ENCODE measurements around the gene ADRB1. TPM values are rescaled to one million over a fixed set of nuclear protein-coding genes. Genes with fewer than 3 reads are reported as not detected.

ADRB1 gene
- total RNA-seq, 2 experiments from 2014 or later: 0.08 to 0.11 TPM

DNA sequence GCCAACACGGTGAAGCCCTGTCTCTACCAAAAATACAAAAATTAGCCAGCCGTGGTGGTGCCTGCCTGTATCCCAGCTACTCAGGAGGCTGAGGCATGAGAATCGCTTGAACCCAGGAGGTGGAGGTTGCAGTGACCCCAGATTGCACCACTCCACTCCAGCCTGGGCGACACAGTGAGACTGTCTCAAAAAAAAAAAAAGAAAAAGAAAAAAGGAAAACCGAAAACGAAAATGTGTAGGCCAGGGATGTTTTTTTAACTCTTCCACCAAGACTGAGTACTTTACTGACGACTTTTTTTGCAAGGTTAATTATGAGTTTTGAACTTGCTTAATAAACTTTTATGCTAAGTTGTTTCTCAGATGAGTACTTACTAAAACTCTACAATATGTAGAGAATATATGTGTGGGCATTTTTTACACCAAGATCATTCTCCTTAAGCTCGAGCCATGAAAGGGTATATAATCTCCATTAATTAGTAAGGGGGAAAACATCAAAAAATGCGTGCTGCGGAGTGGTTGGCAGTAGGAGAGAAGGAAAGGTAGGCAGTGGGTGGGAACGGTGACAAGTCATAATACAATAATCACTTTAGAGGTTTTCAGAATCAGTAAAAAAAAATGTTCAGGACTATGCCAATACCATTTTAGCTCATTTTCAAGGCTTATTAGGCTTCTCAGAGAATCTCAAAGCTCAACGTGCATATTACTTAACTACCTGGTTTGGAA, 8.6 kb upstream of the ADRB1 start:
- H3K27ac Mint-ChIP-seq: no peak overlapping the region
- Histone ChIP-seq H3K27me3 (ENCODE audit: control insufficient read depth in 1 of 2, insufficient read depth in 2 of 2, low read length in 2 of 2) (peaks cover 2 to 3% of the 10 kb centered on the region in 2 experiments), H3K36me3 (ENCODE audit: insufficient read depth, low read length) (no peaks in the 10 kb centered on the region), H3K27ac (ENCODE audit: low read depth in 1 of 2, low read length in 2 of 2) (no peak overlapping the region), H3K4me3 (ENCODE audit: low read length) (no peak overlapping the region), H3K4me1 (ENCODE audit: insufficient read depth, low read length) (no peaks in the 10 kb centered on the region), H3K9me3 (ENCODE audit: control insufficient read depth in 1 of 2, insufficient read depth in 1 of 2, low read length in 2 of 2) (no peaks in the 10 kb centered on the region)
- intact Hi-C loops (cut with DNase I, micrococcal nuclease): no loop called here
- DNase-seq (no peak), ATAC-seq (ENCODE audit: poor library complexity) (no peak)
- CTCF ChIA-PET: no interaction called here
- peaks cover 37% of the 10 kb centered on the region for H3K27me3 Mint-ChIP-seq
- H3K9me3 Mint-ChIP-seq: no peaks in the 10 kb centered on the region
- TF ChIP-seq, protein P1, sequence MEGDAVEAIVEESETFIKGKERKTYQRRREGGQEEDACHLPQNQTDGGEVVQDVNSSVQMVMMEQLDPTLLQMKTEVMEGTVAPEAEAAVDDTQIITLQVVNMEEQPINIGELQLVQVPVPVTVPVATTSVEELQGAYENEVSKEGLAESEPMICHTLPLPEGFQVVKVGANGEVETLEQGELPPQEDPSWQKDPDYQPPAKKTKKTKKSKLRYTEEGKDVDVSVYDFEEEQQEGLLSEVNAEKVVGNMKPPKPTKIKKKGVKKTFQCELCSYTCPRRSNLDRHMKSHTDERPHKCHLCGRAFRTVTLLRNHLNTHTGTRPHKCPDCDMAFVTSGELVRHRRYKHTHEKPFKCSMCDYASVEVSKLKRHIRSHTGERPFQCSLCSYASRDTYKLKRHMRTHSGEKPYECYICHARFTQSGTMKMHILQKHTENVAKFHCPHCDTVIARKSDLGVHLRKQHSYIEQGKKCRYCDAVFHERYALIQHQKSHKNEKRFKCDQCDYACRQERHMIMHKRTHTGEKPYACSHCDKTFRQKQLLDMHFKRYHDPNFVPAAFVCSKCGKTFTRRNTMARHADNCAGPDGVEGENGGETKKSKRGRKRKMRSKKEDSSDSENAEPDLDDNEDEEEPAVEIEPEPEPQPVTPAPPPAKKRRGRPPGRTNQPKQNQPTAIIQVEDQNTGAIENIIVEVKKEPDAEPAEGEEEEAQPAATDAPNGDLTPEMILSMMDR (IDR thresholded peaks at IDR 0.05): no peak
- H3K4me3 Mint-ChIP-seq: no peak overlapping the region
- POLR2A ChIA-PET: no interaction called here
- no peaks in the 10 kb centered on the region for H3K36me3 Mint-ChIP-seq (ENCODE audit: low read depth)
- no peaks in the 10 kb centered on the region for H3K4me1 Mint-ChIP-seq (ENCODE audit: low read depth)

DNA sequence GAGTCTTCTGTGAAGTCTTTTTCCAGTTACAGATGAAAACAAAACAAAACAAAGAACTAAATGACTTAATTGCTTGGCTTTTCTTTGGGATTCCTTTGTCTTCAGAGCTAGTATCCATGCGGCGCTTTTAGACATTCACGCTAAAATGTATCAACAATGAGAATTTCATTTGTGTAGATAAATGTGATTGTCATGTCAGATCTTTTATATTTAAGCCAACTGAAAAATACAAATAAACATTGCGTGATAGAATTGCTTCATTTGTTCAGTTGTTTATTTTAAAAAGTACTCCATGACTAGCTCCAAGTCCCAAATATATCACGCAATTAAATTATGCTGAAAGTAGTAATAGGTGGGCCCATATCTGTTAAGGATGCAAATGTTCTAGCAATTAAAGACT, 7.9 kb upstream of the ADRB1 start:
- TF ChIP-seq, protein P1 (IDR thresholded peaks at IDR 0.05): no peak
- H3K4me3 ChIP-seq (ENCODE audit: low read length): no peak overlapping the region
- H3K4me1 Mint-ChIP-seq (ENCODE audit: low read depth): no peaks in the 10 kb centered on the region
- CTCF ChIA-PET: no interaction called here
- peaks cover 41% of the 10 kb centered on the region for H3K27me3 Mint-ChIP-seq
- DNase-seq (no peak), ATAC-seq (ENCODE audit: poor library complexity) (no peak)
- no peaks in the 10 kb centered on the region for H3K9me3 Mint-ChIP-seq
- no peaks in the 10 kb centered on the region for H3K4me1 ChIP-seq (ENCODE audit: insufficient read depth, low read length)
- H3K27me3 ChIP-seq (ENCODE audit: control insufficient read depth in 1 of 2, insufficient read depth in 2 of 2, low read length in 2 of 2): peaks cover 5 to 7% of the 10 kb centered on the region in 2 experiments
- POLR2A ChIA-PET: no interaction called here
- no peaks in the 10 kb centered on the region for H3K9me3 ChIP-seq (ENCODE audit: control insufficient read depth in 1 of 2, insufficient read depth in 1 of 2, low read length in 2 of 2)
- H3K27ac Mint-ChIP-seq: no peak overlapping the region
- intact Hi-C loops (cut with DNase I, micrococcal nuclease): no loop called here
- H3K36me3 Mint-ChIP-seq (ENCODE audit: low read depth): no peaks in the 10 kb centered on the region
- H3K4me3 Mint-ChIP-seq: no peak overlapping the region
- no peak overlapping the region for H3K27ac ChIP-seq (ENCODE audit: low read depth in 1 of 2, low read length in 2 of 2)
- H3K36me3 ChIP-seq (ENCODE audit: insufficient read depth, low read length): no peaks in the 10 kb centered on the region

DNA sequence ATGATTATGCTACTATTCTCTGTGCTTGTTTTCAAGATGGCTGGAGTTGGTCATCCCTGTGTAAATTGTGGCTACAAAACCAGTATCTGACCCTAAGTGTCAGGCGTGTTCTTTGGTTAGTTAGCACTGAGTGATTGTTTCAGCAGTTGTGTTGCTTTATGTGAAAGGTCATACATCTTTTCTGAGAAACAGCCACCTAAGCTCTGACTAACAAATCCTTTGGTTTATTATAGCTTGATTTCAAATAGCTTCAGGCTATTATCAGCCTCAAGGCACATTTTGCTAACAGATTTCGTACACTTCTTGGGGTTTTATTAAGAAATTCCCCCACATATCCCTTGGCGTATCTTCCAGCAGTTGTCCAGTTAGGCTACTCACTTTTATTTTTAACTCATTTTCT, 4.8 kb upstream of the ADRB1 start:
- H3K27me3 ChIP-seq (ENCODE audit: control insufficient read depth in 1 of 2, insufficient read depth in 2 of 2, low read length in 2 of 2): peaks cover 20 to 23% of the 10 kb centered on the region in 2 experiments
- H3K36me3 ChIP-seq (ENCODE audit: insufficient read depth, low read length): no peaks in the 10 kb centered on the region
- CTCF ChIA-PET: no interaction called here
- POLR2A ChIA-PET: no interaction called here
- DNase-seq: no peak
- Mint-ChIP-seq H3K4me3 (no peak overlapping the region), H3K27ac (no peak overlapping the region), H3K4me1 (ENCODE audit: low read depth) (peaks cover 7% of the 10 kb centered on the region), H3K27me3 (peaks cover 66% of the 10 kb centered on the region), H3K9me3 (no peaks in the 10 kb centered on the region), H3K36me3 (ENCODE audit: low read depth) (no peaks in the 10 kb centered on the region)
- H3K4me3 ChIP-seq (ENCODE audit: low read length): no peak overlapping the region
- ATAC-seq (ENCODE audit: poor library complexity): no peak
- intact Hi-C loops (cut with DNase I, micrococcal nuclease): no loop called here
- peaks cover 9% of the 10 kb centered on the region for H3K4me1 ChIP-seq (ENCODE audit: insufficient read depth, low read length)
- H3K9me3 ChIP-seq (ENCODE audit: control insufficient read depth in 1 of 2, insufficient read depth in 1 of 2, low read length in 2 of 2): no peaks in the 10 kb centered on the region
- H3K27ac ChIP-seq (ENCODE audit: low read depth in 1 of 2, low read length in 2 of 2): no peak overlapping the region
- TF ChIP-seq, protein P1 (IDR thresholded peaks at IDR 0.05): no peak

All from CD4-positive, alpha-beta T cell (primary cell).